Measurements from ENCODE around the gene MOCS2. TPM values are rescaled to one million over a fixed set of nuclear protein-coding genes. Genes with fewer than 3 reads are reported as not detected.

The MOCS2 gene
- total RNA-seq, 1 experiment from 2014 or later, result 23.6 TPM

DNA sequence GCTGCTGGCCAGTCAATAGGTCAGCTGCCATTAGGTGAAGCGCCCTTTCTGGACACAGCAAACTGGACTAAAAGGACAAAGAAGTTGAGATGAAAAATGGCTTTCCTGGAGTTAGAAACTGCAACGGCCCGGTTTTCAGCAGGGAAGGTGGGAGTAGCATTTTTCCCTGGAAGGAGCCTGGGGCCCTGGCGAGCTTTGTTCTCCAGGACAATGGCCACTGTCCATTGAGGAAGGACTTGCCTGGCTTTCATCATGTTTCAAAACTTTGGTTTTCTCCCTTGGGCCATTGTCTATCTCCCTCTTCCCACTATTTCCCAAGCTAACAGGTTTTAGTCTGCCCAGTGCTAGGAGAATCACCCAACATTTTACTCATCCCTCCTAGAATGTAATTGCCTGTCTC is 56.2 kb downstream of the MOCS2 start:
- CTCF ChIA-PET, result no interaction called here

DNA sequence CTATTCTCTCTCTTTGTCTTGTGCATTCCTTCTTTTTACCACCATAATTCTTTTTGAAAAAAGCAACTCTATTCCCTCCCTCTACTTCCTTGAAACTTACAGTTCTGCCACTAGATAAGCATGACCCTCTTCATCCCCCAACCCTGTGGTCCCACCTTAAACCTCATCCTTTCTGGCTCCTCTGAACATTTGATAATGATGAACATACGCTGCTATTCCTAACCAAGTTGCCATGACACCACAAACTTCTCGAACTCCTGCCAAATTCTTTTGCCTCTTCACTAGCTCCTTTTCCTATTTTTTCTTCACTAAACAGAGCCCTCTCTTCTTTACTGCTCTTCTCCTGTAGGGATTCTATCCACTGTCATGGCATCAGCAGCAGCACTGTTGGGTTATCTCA is 57.1 kb downstream of the MOCS2 start:
- H3K9me2 ChIP-seq (ENCODE audit: insufficient read depth), result no peaks in the 10 kb centered on the region
- no peak for DNase-seq
- intact Hi-C loops (cut with micrococcal nuclease; ENCODE audit: unreplicated experiment), result no loop called here
- TF ChIP-seq, protein P1, sequence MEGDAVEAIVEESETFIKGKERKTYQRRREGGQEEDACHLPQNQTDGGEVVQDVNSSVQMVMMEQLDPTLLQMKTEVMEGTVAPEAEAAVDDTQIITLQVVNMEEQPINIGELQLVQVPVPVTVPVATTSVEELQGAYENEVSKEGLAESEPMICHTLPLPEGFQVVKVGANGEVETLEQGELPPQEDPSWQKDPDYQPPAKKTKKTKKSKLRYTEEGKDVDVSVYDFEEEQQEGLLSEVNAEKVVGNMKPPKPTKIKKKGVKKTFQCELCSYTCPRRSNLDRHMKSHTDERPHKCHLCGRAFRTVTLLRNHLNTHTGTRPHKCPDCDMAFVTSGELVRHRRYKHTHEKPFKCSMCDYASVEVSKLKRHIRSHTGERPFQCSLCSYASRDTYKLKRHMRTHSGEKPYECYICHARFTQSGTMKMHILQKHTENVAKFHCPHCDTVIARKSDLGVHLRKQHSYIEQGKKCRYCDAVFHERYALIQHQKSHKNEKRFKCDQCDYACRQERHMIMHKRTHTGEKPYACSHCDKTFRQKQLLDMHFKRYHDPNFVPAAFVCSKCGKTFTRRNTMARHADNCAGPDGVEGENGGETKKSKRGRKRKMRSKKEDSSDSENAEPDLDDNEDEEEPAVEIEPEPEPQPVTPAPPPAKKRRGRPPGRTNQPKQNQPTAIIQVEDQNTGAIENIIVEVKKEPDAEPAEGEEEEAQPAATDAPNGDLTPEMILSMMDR (conservative IDR thresholded peaks at IDR 0.05), result no peak
- no peak for TF ChIP-seq EZH2 (IDR thresholded peaks at IDR 0.05; ENCODE audit: low read depth)
- CTCF ChIA-PET, result no interaction called here
- no peaks in the 10 kb centered on the region for H4K20me1 ChIP-seq (ENCODE audit: insufficient read depth)
- no peaks in the 10 kb centered on the region for H3K4me1 ChIP-seq (replicated peaks; ENCODE audit: insufficient read depth)
- peaks cover 30% of the 10 kb centered on the region for H3K36me3 ChIP-seq (ENCODE audit: low read depth)
- H3K9me3 ChIP-seq (ENCODE audit: insufficient read depth, low read depth), result no peaks in the 10 kb centered on the region
- POLR2A ChIA-PET (ENCODE audit: unreplicated experiment), result no interaction called here
- no peaks in the 10 kb centered on the region for H3K27me3 ChIP-seq (ENCODE audit: insufficient read depth, low read depth)
- H3K4me3 ChIP-seq, result no peak overlapping the region
- no peak overlapping the region for H3K27ac ChIP-seq
- BruUV-seq (replicated peaks), result no TSS peak
- H2AFZ ChIP-seq, result no peak overlapping the region
- no peak overlapping the region for H3K4me2 ChIP-seq
- peaks cover 14% of the 10 kb centered on the region for H3F3A ChIP-seq (ENCODE audit: insufficient read depth, low read depth)
- H3K79me2 ChIP-seq (ENCODE audit: low read depth), result no peaks in the 10 kb centered on the region

More for the DNA sequence above, 56.2 kb downstream of the MOCS2 start:
- intact Hi-C loops (cut with micrococcal nuclease; ENCODE audit: unreplicated experiment), result no loop called here
- Histone ChIP-seq H3K36me3 (ENCODE audit: low read depth) (peaks cover 35% of the 10 kb centered on the region), H3K9me2 (ENCODE audit: insufficient read depth) (no peaks in the 10 kb centered on the region), H3K79me2 (ENCODE audit: low read depth) (no peaks in the 10 kb centered on the region), H3K4me1 (replicated peaks; ENCODE audit: insufficient read depth) (no peaks in the 10 kb centered on the region), H4K20me1 (ENCODE audit: insufficient read depth) (no peaks in the 10 kb centered on the region), H2AFZ (no peak overlapping the region), H3K9me3 (ENCODE audit: insufficient read depth, low read depth) (no peaks in the 10 kb centered on the region), H3K4me2 (no peak overlapping the region), H3K4me3 (no peak overlapping the region), H3K27ac (no peak overlapping the region), H3F3A (ENCODE audit: insufficient read depth, low read depth) (peaks cover 14% of the 10 kb centered on the region), H3K27me3 (ENCODE audit: insufficient read depth, low read depth) (no peaks in the 10 kb centered on the region)
- POLR2A ChIA-PET (ENCODE audit: unreplicated experiment), result no interaction called here
- no peak for DNase-seq
- no TSS peak for BruUV-seq (replicated peaks)
- no peak for TF ChIP-seq EZH2 (IDR thresholded peaks at IDR 0.05; ENCODE audit: low read depth)
- TF ChIP-seq, protein P1 (conservative IDR thresholded peaks at IDR 0.05), result no peak

DNA sequence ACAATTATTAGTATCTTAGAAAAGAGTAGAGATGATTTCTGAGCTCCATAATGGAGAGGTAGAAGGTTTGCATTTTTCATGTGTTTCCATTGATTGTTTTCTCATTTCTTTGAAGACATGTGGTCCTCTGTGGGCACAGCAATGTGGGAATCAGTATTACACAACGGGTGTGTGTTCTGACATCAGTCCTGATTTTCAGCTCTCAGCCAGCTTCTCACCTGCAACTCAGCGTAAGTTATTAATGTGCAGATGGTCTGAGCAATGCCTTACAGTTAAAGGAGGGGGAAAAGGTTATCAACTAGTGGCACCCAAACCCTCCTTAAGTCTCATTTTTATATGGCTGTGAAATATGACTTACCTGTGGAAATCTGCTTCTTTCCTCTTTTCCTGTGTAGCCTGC is 61.3 kb downstream of the MOCS2 start:
- TF ChIP-seq EZH2 (IDR thresholded peaks at IDR 0.05; ENCODE audit: low read depth), result no peak
- TF ChIP-seq, protein P1 (conservative IDR thresholded peaks at IDR 0.05), result no peak
- Histone ChIP-seq H3K9me3 (ENCODE audit: insufficient read depth, low read depth) (no peaks in the 10 kb centered on the region), H4K20me1 (ENCODE audit: insufficient read depth) (no peaks in the 10 kb centered on the region), H2AFZ (no peak overlapping the region), H3K27me3 (ENCODE audit: insufficient read depth, low read depth) (no peaks in the 10 kb centered on the region), H3K36me3 (ENCODE audit: low read depth) (peaks cover 24% of the 10 kb centered on the region; the same call in 1 of the 2 replicates), H3K9me2 (ENCODE audit: insufficient read depth) (no peaks in the 10 kb centered on the region), H3K4me2 (no peak overlapping the region), H3K4me1 (replicated peaks; ENCODE audit: insufficient read depth) (no peaks in the 10 kb centered on the region), H3K79me2 (ENCODE audit: low read depth) (0 out of 2 replicates have a peak, but pooled peaks cover 4% of the 10 kb centered on the region), H3K4me3 (no peak overlapping the region), H3F3A (ENCODE audit: insufficient read depth, low read depth) (peaks cover 4% of the 10 kb centered on the region), H3K27ac (no peak overlapping the region)
- intact Hi-C loops (cut with micrococcal nuclease; ENCODE audit: unreplicated experiment), result loop anchor here (10.0 kb wide), 1 partner anchor 93 kb away; no protein-coding TSS in a partner anchor
- no peak for DNase-seq
- no TSS peak for BruUV-seq (replicated peaks)
- CTCF ChIA-PET, result no interaction called here
- POLR2A ChIA-PET (ENCODE audit: unreplicated experiment), result no interaction called here

Other genes with a start within 250 kb of the MOCS2 start
- gene ITGA2, start 120.4 kb downstream of the MOCS2 start, total RNA-seq (2021), result 24.7 and 35.8 TPM in 2 replicates